GM21529 (cell line): ENCODE data around the gene MTARC2.

Experiments used
- ATAC-seq: cut with Tn5 transposase; IDR thresholded peaks from one replicate; pipeline ENCODE4 v1.9.1; 2021; ENCODE audit not compliant: unreplicated experiment

MTARC2 gene

GRCh38 chr1:220824031-220824989 is 76.2 kb downstream of the MTARC2 start:
- ATAC-seq: no peak

GRCh38 chr1:220825819-220826551 is 77.9 kb downstream of the MTARC2 start:
- no peak for ATAC-seq

GRCh38 chr1:220826729-220827128 is 78.6 kb downstream of the MTARC2 start:
- ATAC-seq: no peak

- no peak for ATAC-seq
Measured at GRCh38 chr1:220827445-220828178, 79.5 kb downstream of the MTARC2 start.

GRCh38 chr1:220828179-220828490 is 80.0 kb downstream of the MTARC2 start:
- no peak for ATAC-seq

GRCh38 chr1:220828950-220829586 is 80.9 kb downstream of the MTARC2 start:
- no peak for ATAC-seq

- no peak for ATAC-seq
Measured at GRCh38 chr1:220833436-220833835, 85.3 kb downstream of the MTARC2 start.
